ENCODE results near the gene KRTAP12-3. TPM values are rescaled to one million over a fixed set of nuclear protein-coding genes. Genes with fewer than 3 reads are reported as not detected.

Gene KRTAP12-3
- polyA plus RNA-seq, 1 donor from 2014 or later: not detected

GRCh38 chr21:44619886-44620285 lies 37.8 kb upstream of the KRTAP12-3 start:
- H3K4me3 ChIP-seq (ENCODE audit: low read length): no peak overlapping the region
- peaks cover 6% of the 10 kb centered on the region for H3K9me3 ChIP-seq (ENCODE audit: low read length)
- no peaks in the 10 kb centered on the region for H3K27me3 ChIP-seq (ENCODE audit: insufficient read depth, low read depth, low read length)
- no peaks in the 10 kb centered on the region for H3K79me2 ChIP-seq (replicated peaks; ENCODE audit: insufficient read depth, low read length)
- no peaks in the 10 kb centered on the region for H3K36me3 ChIP-seq (ENCODE audit: insufficient read depth, low read length)
- H3K4me2 ChIP-seq (ENCODE audit: low read length): no peak overlapping the region
- H2AFZ ChIP-seq (ENCODE audit: low read depth, low read length): no peak overlapping the region
- TF ChIP-seq REST (IDR thresholded peaks at IDR 0.05; ENCODE audit: borderline replicate concordance) (no peak), MXI1 (conservative IDR thresholded peaks at IDR 0.05; ENCODE audit: poor library complexity, severe bottlenecking) (no peak), SMC3 (conservative IDR thresholded peaks at IDR 0.05; ENCODE audit: poor library complexity) (no peak), EZH2 (IDR thresholded peaks at IDR 0.05; ENCODE audit: borderline replicate concordance, insufficient read depth, low read length, poor library complexity, severe bottlenecking) (no peak), POLR2AphosphoS5 (IDR thresholded peaks at IDR 0.05) (no peak), TAF1 (IDR thresholded peaks at IDR 0.05; ENCODE audit: low read depth) (no peak), RAD21 (conservative IDR thresholded peaks at IDR 0.05) (no peak), EP300 (conservative IDR thresholded peaks at IDR 0.05; ENCODE audit: poor library complexity, severe bottlenecking) (no peak)
- TF ChIP-seq, protein P1, sequence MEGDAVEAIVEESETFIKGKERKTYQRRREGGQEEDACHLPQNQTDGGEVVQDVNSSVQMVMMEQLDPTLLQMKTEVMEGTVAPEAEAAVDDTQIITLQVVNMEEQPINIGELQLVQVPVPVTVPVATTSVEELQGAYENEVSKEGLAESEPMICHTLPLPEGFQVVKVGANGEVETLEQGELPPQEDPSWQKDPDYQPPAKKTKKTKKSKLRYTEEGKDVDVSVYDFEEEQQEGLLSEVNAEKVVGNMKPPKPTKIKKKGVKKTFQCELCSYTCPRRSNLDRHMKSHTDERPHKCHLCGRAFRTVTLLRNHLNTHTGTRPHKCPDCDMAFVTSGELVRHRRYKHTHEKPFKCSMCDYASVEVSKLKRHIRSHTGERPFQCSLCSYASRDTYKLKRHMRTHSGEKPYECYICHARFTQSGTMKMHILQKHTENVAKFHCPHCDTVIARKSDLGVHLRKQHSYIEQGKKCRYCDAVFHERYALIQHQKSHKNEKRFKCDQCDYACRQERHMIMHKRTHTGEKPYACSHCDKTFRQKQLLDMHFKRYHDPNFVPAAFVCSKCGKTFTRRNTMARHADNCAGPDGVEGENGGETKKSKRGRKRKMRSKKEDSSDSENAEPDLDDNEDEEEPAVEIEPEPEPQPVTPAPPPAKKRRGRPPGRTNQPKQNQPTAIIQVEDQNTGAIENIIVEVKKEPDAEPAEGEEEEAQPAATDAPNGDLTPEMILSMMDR (IDR thresholded peaks at IDR 0.05; ENCODE audit: poor library complexity, severe bottlenecking): no peak
- no peak overlapping the region for H3K27ac ChIP-seq (ENCODE audit: low read length)
- H4K20me1 ChIP-seq (ENCODE audit: insufficient read depth): no peaks in the 10 kb centered on the region
- H3F3A ChIP-seq (ENCODE audit: insufficient read depth, low read length, poor library complexity, severe bottlenecking): no peaks in the 10 kb centered on the region
- no peaks in the 10 kb centered on the region for H3K9me2 ChIP-seq (ENCODE audit: insufficient read depth, low read length)
- H3K9ac ChIP-seq (ENCODE audit: low read length): no peak overlapping the region

DNA sequence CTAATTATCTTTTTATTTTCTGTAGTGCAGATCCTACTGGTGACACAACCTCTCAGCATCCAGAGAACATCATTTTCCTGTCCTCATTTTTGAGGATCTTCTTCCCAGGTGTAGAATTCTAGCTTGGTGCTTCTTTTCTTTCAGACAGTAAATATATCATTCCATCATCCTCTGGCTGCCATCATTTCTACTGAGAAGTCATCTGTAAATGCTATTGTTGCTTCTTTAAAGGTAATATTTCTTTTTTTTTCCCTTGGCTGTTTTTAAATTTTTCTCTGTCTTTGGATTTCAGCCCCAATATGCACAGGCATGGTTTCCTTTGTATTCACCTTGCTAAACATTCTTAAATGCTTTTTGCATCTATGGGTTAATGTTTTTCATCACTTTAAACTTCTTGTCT lies 34.2 kb upstream of the KRTAP12-3 start:
- Histone ChIP-seq H3K79me2 (replicated peaks; ENCODE audit: insufficient read depth, low read length) (no peaks in the 10 kb centered on the region), H3F3A (ENCODE audit: insufficient read depth, low read length, poor library complexity, severe bottlenecking) (no peaks in the 10 kb centered on the region), H2AFZ (ENCODE audit: low read depth, low read length) (no peak overlapping the region), H3K27me3 (ENCODE audit: insufficient read depth, low read depth, low read length) (no peaks in the 10 kb centered on the region), H3K27ac (ENCODE audit: low read length) (no peak overlapping the region), H3K9me3 (ENCODE audit: low read length) (peaks cover 6% of the 10 kb centered on the region), H3K9me2 (ENCODE audit: insufficient read depth, low read length) (no peaks in the 10 kb centered on the region), H3K4me3 (ENCODE audit: low read length) (no peak overlapping the region), H3K4me2 (ENCODE audit: low read length) (no peak overlapping the region), H3K9ac (ENCODE audit: low read length) (no peak overlapping the region), H4K20me1 (ENCODE audit: insufficient read depth) (no peaks in the 10 kb centered on the region), H3K36me3 (ENCODE audit: insufficient read depth, low read length) (no peaks in the 10 kb centered on the region)
- TF ChIP-seq TAF1 (IDR thresholded peaks at IDR 0.05; ENCODE audit: low read depth) (no peak), EP300 (conservative IDR thresholded peaks at IDR 0.05; ENCODE audit: poor library complexity, severe bottlenecking) (no peak), EZH2 (IDR thresholded peaks at IDR 0.05; ENCODE audit: borderline replicate concordance, insufficient read depth, low read length, poor library complexity, severe bottlenecking) (no peak), SMC3 (conservative IDR thresholded peaks at IDR 0.05; ENCODE audit: poor library complexity) (no peak), POLR2AphosphoS5 (IDR thresholded peaks at IDR 0.05) (no peak), REST (IDR thresholded peaks at IDR 0.05; ENCODE audit: borderline replicate concordance) (no peak)
- TF ChIP-seq, protein P1 (IDR thresholded peaks at IDR 0.05; ENCODE audit: poor library complexity, severe bottlenecking): no peak

Data from neural cell (in vitro differentiated cells).